ENCODE data around the gene QKI. TPM values are rescaled to one million over a fixed set of nuclear protein-coding genes. Genes with fewer than 3 reads are reported as not detected.

QKI gene
- total RNA-seq, 1 experiment from 2014 or later, result 134 TPM

DNA sequence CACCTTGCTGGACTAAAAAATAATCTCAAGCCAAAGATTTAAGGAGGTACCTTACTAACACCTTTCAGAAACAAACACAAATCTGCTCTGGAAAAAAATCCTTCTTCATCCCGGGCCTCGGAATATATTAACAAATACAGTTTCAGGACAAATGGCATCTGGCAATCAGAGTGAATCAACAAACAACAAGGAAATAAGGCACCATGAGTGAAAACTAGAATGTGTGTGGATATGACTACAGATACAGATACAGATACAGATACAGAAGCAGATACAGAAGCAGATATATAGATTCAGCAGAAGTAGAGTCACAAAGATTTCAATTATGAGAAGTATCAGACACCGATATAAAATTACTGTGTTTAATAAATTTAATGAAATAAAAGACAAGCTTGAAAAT is 178.4 kb downstream of the QKI start:
- Mint-ChIP-seq H3K27me3 (ENCODE audit: insufficient read depth, unreplicated experiment) (peaks cover 6% of the 10 kb centered on the region), H3K4me1 (ENCODE audit: low read depth, unreplicated experiment) (no peaks in the 10 kb centered on the region), H3K4me3 (ENCODE audit: unreplicated experiment) (no peak overlapping the region), H3K9me3 (ENCODE audit: unreplicated experiment) (peaks cover 34% of the 10 kb centered on the region), H3K36me3 (ENCODE audit: insufficient read depth, unreplicated experiment) (peaks cover 8% of the 10 kb centered on the region), H3K27ac (ENCODE audit: unreplicated experiment) (no peak overlapping the region)
- TF ChIP-seq CTCF (IDR thresholded peaks at IDR 0.05; ENCODE audit: insufficient read depth in 1 of 2, low read depth in 1 of 2, low read length in 1 of 2, severe bottlenecking in 1 of 2, unreplicated experiment in 1 of 2), result no peak
- intact Hi-C loops (cut with micrococcal nuclease; ENCODE audit: unreplicated experiment), result no loop called here
- no peaks in the 10 kb centered on the region for H3K27me3 ChIP-seq (replicated peaks; ENCODE audit: control insufficient read depth, insufficient read depth, low read length)
- H3K4me1 ChIP-seq, result no peaks in the 10 kb centered on the region
- no peak overlapping the region for H3K4me3 ChIP-seq (ENCODE audit: low read depth, low read length)
- DNase-seq, result no peak
- ChIA-PET POLR2A (no interaction called here), CTCF (no interaction called here)
- no peaks in the 10 kb centered on the region for H3K9me3 ChIP-seq
- BruUV-seq (replicated peaks), result no TSS peak
- H3K36me3 ChIP-seq (ENCODE audit: control insufficient read depth, insufficient read depth, low read length), result no peaks in the 10 kb centered on the region

DNA sequence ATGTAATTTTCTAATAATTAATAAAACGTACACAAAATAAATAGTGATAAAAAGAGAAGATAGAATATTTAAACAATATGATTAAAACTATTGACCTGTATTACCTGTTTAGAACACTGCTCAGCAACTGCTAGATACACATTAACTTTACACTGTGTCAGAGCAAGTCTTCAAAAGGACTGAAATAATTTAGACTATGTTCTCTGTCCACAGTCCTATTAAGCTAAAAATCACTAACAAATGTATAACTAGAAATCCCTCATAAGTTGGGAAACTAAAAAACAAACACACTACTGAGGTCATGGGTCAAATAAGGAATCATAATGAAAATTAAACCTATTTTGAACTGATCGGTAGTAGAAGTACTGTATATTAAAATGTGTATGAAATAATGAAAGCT is 181.7 kb downstream of the QKI start:
- intact Hi-C loops (cut with micrococcal nuclease; ENCODE audit: unreplicated experiment), result no loop called here
- no peak overlapping the region for H3K4me3 ChIP-seq (ENCODE audit: low read depth, low read length)
- no peaks in the 10 kb centered on the region for H3K36me3 Mint-ChIP-seq (ENCODE audit: insufficient read depth, unreplicated experiment)
- no peak overlapping the region for H3K4me3 Mint-ChIP-seq (ENCODE audit: unreplicated experiment)
- CTCF ChIA-PET, result no interaction called here
- H3K4me1 ChIP-seq, result no peaks in the 10 kb centered on the region
- BruUV-seq (replicated peaks), result no TSS peak
- no peaks in the 10 kb centered on the region for H3K4me1 Mint-ChIP-seq (ENCODE audit: low read depth, unreplicated experiment)
- no peak overlapping the region for H3K27ac Mint-ChIP-seq (ENCODE audit: unreplicated experiment)
- TF ChIP-seq CTCF (IDR thresholded peaks at IDR 0.05; ENCODE audit: insufficient read depth in 1 of 2, low read depth in 1 of 2, low read length in 1 of 2, severe bottlenecking in 1 of 2, unreplicated experiment in 1 of 2), result no peak
- POLR2A ChIA-PET, result no interaction called here
- peaks cover 18% of the 10 kb centered on the region for H3K9me3 Mint-ChIP-seq (ENCODE audit: unreplicated experiment)
- no peak for DNase-seq
- peaks cover 8% of the 10 kb centered on the region for H3K27me3 Mint-ChIP-seq (ENCODE audit: insufficient read depth, unreplicated experiment)
- no peaks in the 10 kb centered on the region for H3K36me3 ChIP-seq (ENCODE audit: control insufficient read depth, insufficient read depth, low read length)
- H3K9me3 ChIP-seq, result no peaks in the 10 kb centered on the region
- no peaks in the 10 kb centered on the region for H3K27me3 ChIP-seq (replicated peaks; ENCODE audit: control insufficient read depth, insufficient read depth, low read length)

DNA sequence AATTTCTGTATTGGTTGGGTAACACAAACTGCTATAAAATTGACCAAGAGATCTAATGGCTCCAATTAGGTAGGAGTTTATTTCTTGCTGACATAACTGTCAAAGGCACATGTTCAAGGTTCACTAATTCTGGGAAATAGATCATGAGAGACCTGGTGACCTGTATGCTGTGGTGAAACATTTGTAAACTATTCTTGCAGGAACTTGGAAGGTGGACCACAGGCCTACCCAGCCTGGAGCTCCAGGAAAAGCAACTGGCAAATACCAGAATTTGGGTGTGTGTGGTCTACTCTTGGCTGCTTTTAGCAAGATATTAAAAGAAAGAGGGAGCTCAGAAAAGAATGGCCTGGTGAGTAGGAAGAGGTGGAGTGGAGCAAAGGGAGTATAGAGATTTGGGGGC is 184.6 kb downstream of the QKI start:
- intact Hi-C loops (cut with micrococcal nuclease; ENCODE audit: unreplicated experiment), result no loop called here
- Mint-ChIP-seq H3K4me1 (ENCODE audit: low read depth, unreplicated experiment) (no peaks in the 10 kb centered on the region), H3K27ac (ENCODE audit: unreplicated experiment) (no peak overlapping the region), H3K4me3 (ENCODE audit: unreplicated experiment) (no peak overlapping the region), H3K9me3 (ENCODE audit: unreplicated experiment) (no peaks in the 10 kb centered on the region), H3K36me3 (ENCODE audit: insufficient read depth, unreplicated experiment) (no peaks in the 10 kb centered on the region), H3K27me3 (ENCODE audit: insufficient read depth, unreplicated experiment) (peaks cover 11% of the 10 kb centered on the region)
- ChIA-PET POLR2A (no interaction called here), CTCF (no interaction called here)
- Histone ChIP-seq H3K9me3 (no peaks in the 10 kb centered on the region), H3K4me1 (no peaks in the 10 kb centered on the region), H3K4me3 (ENCODE audit: low read depth, low read length) (no peak overlapping the region), H3K27me3 (replicated peaks; ENCODE audit: control insufficient read depth, insufficient read depth, low read length) (no peaks in the 10 kb centered on the region), H3K36me3 (ENCODE audit: control insufficient read depth, insufficient read depth, low read length) (no peaks in the 10 kb centered on the region)
- no peak for DNase-seq
- no TSS peak for BruUV-seq (replicated peaks)
- no peak for TF ChIP-seq CTCF (IDR thresholded peaks at IDR 0.05; ENCODE audit: insufficient read depth in 1 of 2, low read depth in 1 of 2, low read length in 1 of 2, severe bottlenecking in 1 of 2, unreplicated experiment in 1 of 2)

Measured in Caco-2 (cell line).